ENCODE data around the gene ASB18. TPM values are rescaled to one million over a fixed set of nuclear protein-coding genes. Genes with fewer than 3 reads are reported as not detected.

Gene ASB18
- total and polyA plus RNA-seq, 2 of the 8 experiments (the other 6 are each of a cell fraction or from before 2014, with no cell fraction given), result not detected

- H2BK15ac ChIP-seq (ENCODE audit: low read length), result no peak overlapping the region
- no peak overlapping the region for H3K18ac ChIP-seq (ENCODE audit: extremely low read depth, low read length)
- H3K23ac ChIP-seq (ENCODE audit: insufficient read length), result no peak overlapping the region
- H3K27ac ChIP-seq (ENCODE audit: low read depth, low read length), result no peak overlapping the region
- H3K4ac ChIP-seq (replicated peaks; ENCODE audit: insufficient read length, low read depth, low read length), result no peak overlapping the region
- DNase-seq (ENCODE audit: low read depth in 1 of 2, low spot score in 2 of 2), result peak in 1 of 2 experiments; percentile 54
- no peak overlapping the region for H4K91ac ChIP-seq (replicated peaks; ENCODE audit: insufficient read length, low read length)
- no peak overlapping the region for H3K4me3 ChIP-seq (ENCODE audit: extremely low read depth in 1 of 4, insufficient read depth in 2 of 4, low read depth in 3 of 4, low read length in 4 of 4)
- no peak for FAIRE-seq
- peak overlapping the region; percentile 5 for H4K5ac ChIP-seq (ENCODE audit: insufficient read length, low read depth, low read length)
- H2AK5ac ChIP-seq (ENCODE audit: low read depth, low read length), result no peak overlapping the region
- 0 out of 7 replicates have a peak, but pooled peaks cover 0 to 2% (median 0%) of the 10 kb centered on the region in 4 experiments for H3K4me1 ChIP-seq (replicated peaks in 1 of 4; ENCODE audit: control insufficient read depth in 3 of 4, insufficient read depth in 4 of 4, low read length in 3 of 4)
- no peak overlapping the region for H3K14ac ChIP-seq (ENCODE audit: insufficient read length)
- H3K56ac ChIP-seq (replicated peaks; ENCODE audit: insufficient read length, low read depth, low read length), result no peak overlapping the region
- H2BK5ac ChIP-seq (ENCODE audit: low read depth, low read length), result no peak overlapping the region
- H3K23me2 ChIP-seq (ENCODE audit: low read depth, low read length), result no peaks in the 10 kb centered on the region
- H3K4me2 ChIP-seq (ENCODE audit: insufficient read depth in 1 of 2, low read depth in 2 of 2, low read length in 2 of 2), result peak overlapping the region in 1 of 2 experiments; percentile 29; a peak in 1 of 4 replicates
- no peak overlapping the region for H2BK120ac ChIP-seq (replicated peaks; ENCODE audit: low read depth, low read length)
- H3K36me3 ChIP-seq (ENCODE audit: control insufficient read depth in 2 of 4, insufficient read depth in 4 of 4, low read length in 3 of 4), result no peaks in the 10 kb centered on the region
- H4K20me1 ChIP-seq (replicated peaks in 1 of 2; ENCODE audit: control insufficient read depth in 1 of 2, insufficient read depth in 2 of 2, low read length in 2 of 2), result no peaks in the 10 kb centered on the region
- WGBS, 2 experiments (ENCODE audit: extremely low coverage in 1 of 2, insufficient coverage in 1 of 2, insufficient read length in 1 of 2, insufficient replicate concordance in 2 of 2, low coverage in 1 of 2, low lambda C conversion rate in 2 of 2, missing lambda C conversion rate in 1 of 2), result 80% methylated on average over 13 of the region's 13 CpGs; no CpG with 5 or more reads in 1 of the 2 experiments
- H2AFZ ChIP-seq (ENCODE audit: low read length), result peak overlapping the region; percentile 66; the same call in 1 of the 2 replicates
- H2BK20ac ChIP-seq (ENCODE audit: low read length), result no peak overlapping the region
- no peaks in the 10 kb centered on the region; the same call in 1 of the 2 replicates for H3K79me1 ChIP-seq (ENCODE audit: low read depth, low read length)
- H3K79me2 ChIP-seq (ENCODE audit: control insufficient read depth in 1 of 2, insufficient read depth in 2 of 2, low read length in 2 of 2), result no peaks in the 10 kb centered on the region
- H3K9ac ChIP-seq (replicated peaks in 1 of 4; ENCODE audit: extremely low read depth in 1 of 4, low read depth in 3 of 4, low read length in 3 of 4), result no peak overlapping the region
- no peaks in the 10 kb centered on the region; a peak in 1 of 7 replicates for H3K27me3 ChIP-seq (replicated peaks in 1 of 4; ENCODE audit: control insufficient read depth in 3 of 4, extremely low read depth in 1 of 4, insufficient read depth in 3 of 4, low read length in 3 of 4)
- ChIA-PET CTCF (ENCODE audit: partially characterized antibody) (no interaction called here), POLR2A (ENCODE audit: partially characterized antibody) (no interaction called here)
- no peak overlapping the region for H4K8ac ChIP-seq (ENCODE audit: extremely low read depth, insufficient read depth, low read length)
- 0 out of 2 replicates have a peak overlapping the region, but pooled peaks have one; percentile 39 for H2BK12ac ChIP-seq (ENCODE audit: low read depth, low read length)
- H3K9me3 ChIP-seq (ENCODE audit: insufficient read depth in 2 of 2, low read depth in 1 of 2, low read length in 1 of 2), result no peaks in the 10 kb centered on the region
- no peak for TF ChIP-seq SIRT6 (IDR thresholded peaks at IDR 0.05; ENCODE audit: low read length)
- TF ChIP-seq GABPA (IDR thresholded peaks at IDR 0.05; ENCODE audit: borderline replicate concordance, insufficient read depth, low read length), result no peak
- no peak for TF ChIP-seq TAF1 (IDR thresholded peaks at IDR 0.05; ENCODE audit: low read depth, low read length)
- TF ChIP-seq POLR2AphosphoS5 (IDR thresholded peaks at IDR 0.05; ENCODE audit: low read depth, low read length), result no peak
- TF ChIP-seq KDM5A (IDR thresholded peaks at IDR 0.05; ENCODE audit: low read length), result no peak
- TF ChIP-seq CHD1 (IDR thresholded peaks at IDR 0.05; ENCODE audit: low read depth, low read length), result no peak
- no peak for TF ChIP-seq CEBPB (IDR thresholded peaks at IDR 0.05; ENCODE audit: low read depth, low read length)
- no peak for TF ChIP-seq NRF1 (IDR thresholded peaks at IDR 0.05; ENCODE audit: low read depth, low read length)
- TF ChIP-seq SIN3A (conservative IDR thresholded peaks at IDR 0.05 in 1 of 2, IDR thresholded peaks at IDR 0.05 in 1 of 2; ENCODE audit: low read depth in 1 of 2, low read length in 2 of 2), result no peak
- no peak for TF ChIP-seq RAD21 (IDR thresholded peaks at IDR 0.05 in 1 of 2, conservative IDR thresholded peaks at IDR 0.05 in 1 of 2; ENCODE audit: low read depth in 2 of 2, low read length in 2 of 2)
- TF ChIP-seq SAP30 (IDR thresholded peaks at IDR 0.05; ENCODE audit: insufficient read depth, insufficient replicate concordance, low read length), result no peak
Observed at GRCh38 chr2:236254674-236255073, 9.5 kb downstream of the ASB18 start.

Data from H1 (cell line).